NCI-H1105 treated with DMSO at 0.1 percent for 48 hours (cell line): ENCODE results near the gene MBLAC1.

Experiments
- DNase-seq: peaks from one replicate; lab custom pipeline; 2025; lab: John Stamatoyannopoulos, UW

The MBLAC1 gene

GRCh38 chr7:100154651-100155491 lies 28.1 kb downstream of the MBLAC1 start:
- DNase-seq: no peak

GRCh38 chr7:100155553-100156317 lies 29.0 kb downstream of the MBLAC1 start:
- DNase-seq: no peak

DNA sequence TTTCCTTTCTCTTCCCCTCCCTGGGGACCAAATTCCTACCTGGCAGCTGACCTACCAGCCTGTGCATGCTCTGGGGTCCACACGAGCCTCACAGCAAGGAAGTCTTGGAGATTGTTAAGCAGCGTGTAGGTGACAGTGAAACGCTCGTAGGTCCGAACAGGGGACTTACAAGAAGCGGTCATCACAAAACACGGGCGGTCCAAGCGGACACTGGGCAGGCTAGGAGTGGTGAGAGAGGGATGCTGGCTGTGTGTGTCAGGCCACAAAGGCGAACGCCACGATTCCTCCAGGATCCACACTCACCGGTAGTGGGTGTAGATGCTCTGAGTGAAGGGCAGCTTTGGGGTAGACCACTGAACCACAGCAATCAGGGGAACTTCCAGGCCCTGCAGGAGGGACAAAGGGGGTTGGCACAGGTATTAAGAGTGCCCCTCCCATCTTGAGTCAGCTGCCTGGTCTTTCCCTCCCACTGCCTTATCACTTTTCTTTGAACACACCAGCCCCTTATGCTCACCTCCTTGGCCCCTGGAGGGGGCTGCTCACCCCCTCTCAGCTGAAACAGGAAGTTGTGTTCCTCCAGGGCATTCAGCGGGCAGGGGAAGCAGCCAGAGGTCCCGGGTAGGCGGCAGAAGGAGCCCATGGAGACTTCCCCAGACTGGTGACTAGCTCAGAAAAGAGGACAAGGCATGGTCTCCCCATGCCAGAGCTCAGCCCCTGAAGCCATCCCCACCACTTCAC lies 29.7 kb downstream of the MBLAC1 start:
- no peak for DNase-seq

DNA sequence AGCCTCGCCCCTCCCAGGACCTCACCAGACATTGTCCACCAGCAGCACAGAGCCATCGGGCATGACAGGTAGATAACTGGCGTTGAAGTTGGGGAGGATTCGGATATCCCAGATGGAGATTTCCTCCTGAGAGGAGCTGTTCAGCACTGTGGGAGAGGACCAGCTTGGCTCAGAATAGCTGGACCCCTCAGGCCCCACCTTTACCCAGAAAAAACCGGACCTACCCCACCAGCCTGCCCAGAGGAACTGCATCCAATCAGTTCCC lies 30.2 kb downstream of the MBLAC1 start:
- DNase-seq: no peak

- DNase-seq: no peak
Measured at GRCh38 chr7:100157334-100158228, 30.8 kb downstream of the MBLAC1 start.

DNA sequence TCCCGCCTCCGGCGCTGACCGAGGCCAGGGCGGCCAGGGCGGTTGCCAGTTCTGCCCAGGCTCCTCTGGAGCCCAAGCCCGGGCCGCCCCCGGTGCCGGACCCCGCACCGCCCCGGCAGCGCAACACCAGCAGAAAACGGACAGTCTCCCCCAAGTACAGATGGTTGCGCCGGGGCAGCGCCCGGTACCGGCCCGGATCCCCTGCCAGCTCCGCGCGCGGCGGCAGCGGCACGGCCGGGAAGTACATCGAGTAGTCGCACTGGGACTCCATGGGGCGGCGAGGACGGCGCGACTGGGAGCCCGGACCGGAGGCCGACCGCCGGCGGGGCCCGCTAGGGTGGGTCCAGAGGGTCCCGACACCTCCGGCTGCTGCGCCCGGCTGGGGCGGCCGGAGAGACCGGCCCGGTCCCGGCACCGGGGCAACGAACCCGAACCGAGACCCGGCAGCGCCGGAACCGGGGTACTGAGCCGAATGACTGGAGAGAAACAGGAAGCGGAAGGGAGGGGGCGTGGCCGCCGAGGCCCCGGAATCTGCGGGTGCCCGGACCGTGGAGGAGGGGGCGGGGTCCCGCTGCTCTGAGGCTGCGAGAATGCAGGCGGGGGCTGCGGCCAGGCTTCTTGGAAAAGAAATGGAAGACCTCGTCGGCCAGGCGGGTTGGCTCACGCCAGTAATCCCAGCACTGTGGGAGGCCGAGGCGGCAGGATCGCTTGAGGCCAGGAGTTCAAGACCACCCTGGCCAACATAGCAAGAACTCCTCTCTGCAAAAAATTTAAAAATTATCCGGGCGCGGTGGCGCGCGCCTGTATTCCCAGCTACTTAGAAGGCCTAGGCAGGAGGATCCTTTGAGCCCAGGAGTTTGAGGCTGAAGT lies 31.7 kb downstream of the MBLAC1 start, which contains the start of gene TRAPPC14:
TRAPPC14 (minus strand) TSS at position 495 of the 870 bp plus-strand sequence; CDS start at position 271, 224 bp downstream.
- DNase-seq: peak; percentile 77

DNA sequence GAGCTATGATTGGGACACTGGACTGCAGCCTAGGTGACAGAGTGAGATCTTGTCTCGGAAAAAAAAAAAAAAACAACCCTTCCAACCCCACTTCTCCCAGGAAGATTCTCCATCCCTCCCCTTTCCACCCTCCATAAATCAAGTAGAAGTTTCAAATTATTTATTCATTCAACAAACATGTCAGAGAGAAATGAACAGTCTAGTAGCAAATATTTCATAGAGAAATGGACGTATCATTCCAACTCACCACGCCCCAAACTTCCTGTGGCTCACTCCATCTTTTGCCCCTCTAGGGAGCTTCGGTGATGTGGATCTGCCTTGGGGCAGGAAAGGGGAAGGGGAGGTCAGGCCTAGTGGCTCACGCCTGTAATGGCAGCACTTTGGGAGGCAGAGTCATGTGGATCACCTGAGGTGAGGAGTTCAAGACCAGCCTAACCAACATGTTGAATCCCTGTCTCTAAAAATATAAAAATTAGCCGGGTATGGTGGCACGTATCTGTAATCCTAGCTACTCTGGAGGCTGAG lies 32.4 kb downstream of the MBLAC1 start:
- no peak for DNase-seq

DNA sequence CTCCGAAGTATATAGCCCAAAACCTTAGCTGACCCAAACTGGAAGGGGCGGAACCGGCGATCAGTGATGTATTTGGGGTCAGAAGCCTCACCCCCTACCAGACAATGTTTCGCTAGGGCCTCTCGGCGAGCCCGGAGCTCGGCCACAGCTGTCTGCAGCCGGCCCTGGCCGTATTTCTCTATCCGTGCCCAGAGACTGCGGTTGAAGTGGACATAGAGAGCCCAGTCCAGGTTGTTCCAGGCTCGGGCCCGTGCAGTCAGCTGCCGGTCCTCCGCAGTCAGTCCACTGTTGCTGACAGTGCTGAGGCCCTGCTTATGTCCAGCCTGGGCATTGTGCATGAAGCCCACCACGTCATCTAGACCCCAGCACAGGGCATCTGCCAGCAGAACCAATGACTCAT lies 33.3 kb downstream of the MBLAC1 start:
- no peak for DNase-seq

GRCh38 chr7:100163006-100163531 lies 36.3 kb downstream of the MBLAC1 start:
- no peak for DNase-seq

DNA sequence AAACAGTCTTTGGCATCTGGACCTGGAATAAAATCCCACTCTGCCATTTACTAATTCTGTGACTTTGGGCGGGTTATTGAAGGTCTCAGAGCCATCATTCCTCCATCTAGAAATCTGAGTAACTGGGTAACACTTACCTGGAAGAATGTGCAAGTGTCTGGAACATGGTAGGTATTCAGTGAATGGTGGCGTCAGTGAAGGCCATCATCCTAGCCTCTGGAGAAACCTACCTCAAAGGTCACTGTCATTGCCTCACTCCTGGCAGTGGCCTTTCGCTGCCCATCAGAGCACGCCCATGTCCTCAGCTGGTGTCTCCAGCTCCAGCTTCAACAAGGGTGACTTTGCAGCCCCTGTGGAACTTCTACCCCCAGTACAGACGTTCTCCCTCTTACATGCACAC lies 37.1 kb downstream of the MBLAC1 start:
- no peak for DNase-seq

- no peak for DNase-seq
Measured at GRCh38 chr7:100166317-100166940, 39.7 kb downstream of the MBLAC1 start.

DNA sequence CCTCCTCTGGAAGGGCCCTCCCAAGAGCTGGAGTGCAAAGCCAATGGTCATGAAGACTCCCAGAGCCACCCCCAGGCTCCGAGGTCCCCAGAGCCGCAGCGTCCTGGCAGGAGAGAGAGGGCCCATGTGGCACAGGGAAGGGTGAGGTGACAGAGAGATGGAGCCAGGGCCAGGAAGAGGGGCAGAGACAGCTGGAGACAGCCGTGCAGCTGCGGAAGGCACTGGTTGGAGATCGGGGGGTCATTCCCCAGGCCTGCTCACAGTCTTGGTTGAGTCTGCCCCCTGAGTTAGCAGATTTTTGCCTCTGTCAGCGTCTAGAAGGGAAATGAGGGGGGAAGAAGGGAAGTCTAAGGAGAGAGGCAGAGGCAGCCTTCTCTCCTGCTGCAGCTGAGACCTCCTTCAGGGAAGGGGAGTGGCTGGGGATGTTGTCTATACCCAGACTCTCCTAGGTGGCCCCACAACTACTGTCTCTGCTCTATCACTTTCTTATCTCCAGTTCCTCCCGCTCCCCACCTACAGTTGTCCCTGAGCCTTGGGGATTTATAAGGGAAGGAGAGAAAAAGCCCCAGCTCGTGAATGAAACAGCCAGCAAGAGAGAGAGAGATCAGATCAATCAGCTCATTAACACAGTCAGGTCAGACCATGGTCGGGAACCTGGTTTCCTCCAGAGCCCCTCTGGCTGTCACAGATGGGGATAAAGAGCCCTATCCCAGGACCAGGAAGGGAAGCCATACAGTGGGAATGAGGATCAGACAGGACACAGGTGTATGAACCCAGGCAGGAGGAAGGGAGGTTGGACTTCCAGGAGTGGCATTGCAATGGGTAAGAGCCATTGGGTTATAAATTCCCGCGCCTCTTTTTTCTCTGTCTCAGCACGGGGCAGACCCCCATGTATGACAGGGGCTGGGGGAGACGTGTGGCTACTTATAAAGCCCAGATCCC lies 40.5 kb downstream of the MBLAC1 start:
- DNase-seq: no peak

- DNase-seq: peak; percentile 55
Measured at GRCh38 chr7:100167912-100168323, 41.2 kb downstream of the MBLAC1 start.

DNA sequence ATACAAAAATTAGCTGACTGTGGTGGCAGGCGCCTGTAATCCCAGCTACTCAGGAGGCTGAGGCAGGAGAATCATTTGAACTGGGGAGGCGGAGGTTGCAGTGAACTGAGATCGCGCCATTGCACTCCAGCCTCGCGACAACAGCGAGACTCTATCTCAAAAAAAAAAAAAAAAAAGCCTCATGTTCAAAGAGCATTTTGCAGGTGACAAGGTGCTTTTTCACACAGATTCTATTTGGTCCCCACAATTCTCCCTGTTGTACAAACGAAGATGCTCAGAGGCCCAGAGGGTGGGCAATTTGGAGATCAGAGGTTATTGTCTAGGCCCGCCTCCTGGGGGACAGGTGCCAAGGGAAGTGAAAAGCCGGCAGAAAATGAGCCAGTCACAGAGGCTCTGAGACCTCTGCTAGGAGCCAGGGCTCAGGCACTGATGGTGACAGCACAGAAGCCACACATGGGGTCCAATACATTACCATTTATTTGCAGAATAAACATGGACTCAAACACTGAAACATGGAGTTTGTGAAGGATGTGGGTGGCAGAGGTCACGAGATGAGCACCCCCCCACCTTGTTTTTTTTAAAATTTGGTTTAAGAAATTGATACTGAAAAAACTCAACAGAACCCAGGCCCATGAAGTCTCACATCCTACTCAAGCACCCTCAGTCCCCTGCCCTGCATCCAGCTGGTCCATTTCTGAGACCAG lies 42.5 kb downstream of the MBLAC1 start:
- DNase-seq: peak; percentile 9

DNA sequence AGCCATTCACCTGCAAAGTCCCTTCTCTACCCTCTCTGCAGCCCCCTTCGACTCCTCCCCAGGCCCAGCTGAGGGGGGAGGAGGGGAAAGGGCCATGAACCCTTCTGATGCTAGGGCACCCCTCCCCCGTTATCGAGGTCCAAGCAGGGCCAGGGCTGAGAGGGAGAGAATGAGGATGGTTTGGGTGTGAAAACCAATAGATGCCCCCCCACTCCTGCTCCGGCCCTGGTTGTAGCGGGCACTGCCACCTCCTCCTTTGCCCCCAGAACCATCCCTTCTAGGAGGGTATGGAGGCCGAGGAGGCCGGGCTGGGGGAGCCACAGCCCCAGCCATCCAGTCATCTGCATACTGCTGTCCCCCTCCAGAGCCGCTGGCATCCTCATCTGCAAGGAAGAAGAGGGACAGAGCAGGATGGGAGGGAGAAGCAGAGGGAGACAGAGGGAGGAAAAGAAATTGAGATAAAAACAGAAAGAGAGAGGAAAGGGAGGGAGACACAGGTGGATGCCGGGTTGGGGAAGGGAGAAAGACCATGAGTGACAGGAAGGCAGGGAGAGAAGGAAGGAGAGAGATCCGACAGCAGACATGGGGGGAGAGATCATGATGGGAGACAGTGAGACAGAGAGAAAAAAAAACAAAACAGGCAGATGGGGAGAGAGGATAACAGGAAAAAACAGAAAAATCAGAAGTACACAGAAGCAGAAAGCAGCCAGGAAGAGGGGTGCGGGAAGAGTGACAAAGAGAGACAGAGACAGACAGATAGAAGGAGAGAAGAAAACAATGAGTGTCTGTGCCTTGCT lies 43.5 kb downstream of the MBLAC1 start:
- no peak for DNase-seq

GRCh38 chr7:100171087-100171681 lies 44.4 kb downstream of the MBLAC1 start:
- DNase-seq: no peak

DNA sequence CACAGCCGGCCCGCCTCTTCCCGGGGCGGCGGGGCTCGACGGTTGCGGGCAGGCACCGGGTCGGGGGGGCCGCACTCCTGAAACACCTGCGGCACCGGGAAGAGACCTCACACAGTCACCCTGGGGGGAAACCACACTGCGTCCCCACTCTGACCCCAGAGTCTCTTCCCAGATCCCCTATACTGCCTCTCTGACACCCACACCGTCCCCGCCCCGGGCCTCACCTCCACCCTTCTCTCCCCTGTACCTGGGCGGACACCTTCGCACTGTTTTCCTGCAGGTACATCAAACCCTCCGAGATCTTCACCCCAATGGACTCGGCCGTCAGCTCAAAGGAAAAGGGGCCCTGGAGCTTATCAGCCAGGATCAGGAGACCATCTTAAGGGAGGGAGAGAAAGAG lies 45.1 kb downstream of the MBLAC1 start:
- no peak for DNase-seq
